H1 (cell line): ENCODE data around the gene ARHGAP4. TPM values are rescaled to one million over a fixed set of nuclear protein-coding genes. Genes with fewer than 3 reads are reported as not detected.

Experiments used
- CTCF ChIA-PET: fragments of 300-600 bp; sonication (Branson Sonifier 250); formaldehyde crosslinking; loops from one replicate; lab custom pipeline; 2021; ENCODE audit not compliant: partially characterized antibody; lab: Charles Lee
- POLR2A ChIA-PET: fragments of 300-600 bp; sonication (Branson Sonifier 250); formaldehyde crosslinking; loops from one replicate; lab custom pipeline; 2021; ENCODE audit warnings: inconsistent platforms; ENCODE audit not compliant: partially characterized antibody; lab: Charles Lee
- DNase-seq, 2 experiments: peaks; one replicate each; pipeline versions ENCODE4 v3.0.0 to v3.0.0-alpha.2; 2010 to 2022; ENCODE audit warnings: low spot score in 2 of 2, low read depth in 1 of 2, mixed read lengths in 1 of 2
- FAIRE-seq: peaks from 2 replicates; lab custom pipeline; 2011; peaks lifted over from hg19 to GRCh38; lab: Jason Lieb, UNC
- H2AFZ ChIP-seq: 2 replicates; pipeline ENCODE4 v1.8.1; 2012; ENCODE audit warnings: low read length, inconsistent platforms
- H2AK5ac ChIP-seq: 2 replicates; pipeline ENCODE4 v1.6.1; 2013; ENCODE audit warnings: low read depth, low read length
- H2BK120ac ChIP-seq: replicated peaks from 2 replicates; pipeline ENCODE3; 2013; ENCODE audit warnings: low read depth, low read length, inconsistent platforms
- H2BK12ac ChIP-seq: 2 replicates; pipeline ENCODE4 v1.6.1; 2013; ENCODE audit warnings: low read depth, low read length
- H2BK15ac ChIP-seq: 2 replicates; pipeline ENCODE4 v1.6.1; 2013; ENCODE audit warnings: low read length
- H2BK20ac ChIP-seq: 2 replicates; pipeline ENCODE4 v1.6.1; 2013; ENCODE audit warnings: low read length
- H2BK5ac ChIP-seq: 2 replicates; pipeline ENCODE4 v1.6.1; 2013; ENCODE audit warnings: low read depth, low read length
- H3K14ac ChIP-seq: 2 replicates; pipeline ENCODE4 v1.6.1; 2013; ENCODE audit warnings: inconsistent platforms; ENCODE audit not compliant: insufficient read length
- H3K18ac ChIP-seq: 2 replicates; pipeline ENCODE4 v1.6.1; 2013; ENCODE audit warnings: low read length; ENCODE audit errors: extremely low read depth
- H3K23ac ChIP-seq: 2 replicates; pipeline ENCODE4 v1.6.1; 2013; ENCODE audit warnings: inconsistent platforms; ENCODE audit not compliant: insufficient read length
- H3K23me2 ChIP-seq: 2 replicates; pipeline ENCODE4 v1.6.1; 2013; ENCODE audit warnings: low read depth, low read length
- H3K27ac ChIP-seq: 2 replicates; pipeline ENCODE4 v1.6.1; 2011; ENCODE audit warnings: low read depth, low read length, inconsistent platforms
- H3K27me3 ChIP-seq, 4 experiments: replicated peaks in 1 of 4; 1 replicate in 1 of 4; 2 replicates in 3 of 4; pipeline versions ENCODE4 v1.6.1 to v1.8.1; 2011 to 2013; ENCODE audit warnings: low read length in 3 of 4, mild to moderate bottlenecking in 3 of 4, inconsistent platforms in 2 of 4, mixed read lengths in 2 of 4, moderate library complexity in 1 of 4; ENCODE audit not compliant: control insufficient read depth in 3 of 4, insufficient read depth in 3 of 4; ENCODE audit errors: extremely low read depth in 1 of 4
- H3K36me3 ChIP-seq, 4 experiments: 2 replicates each; pipeline versions ENCODE4 v1.6.1 to v1.8.1; 2011 to 2013; ENCODE audit warnings: mild to moderate bottlenecking in 4 of 4, low read length in 3 of 4, moderate library complexity in 2 of 4, control low read depth in 1 of 4, inconsistent platforms in 1 of 4; ENCODE audit not compliant: insufficient read depth in 4 of 4, control insufficient read depth in 2 of 4
- H3K4ac ChIP-seq: replicated peaks from 2 replicates; pipeline ENCODE3; 2013; ENCODE audit warnings: low read length, low read depth, mixed read lengths, inconsistent platforms; ENCODE audit not compliant: insufficient read length
- H3K4me1 ChIP-seq, 4 experiments: replicated peaks in 1 of 4; 1 replicate in 1 of 4; 2 replicates in 3 of 4; pipeline versions ENCODE4 v1.6.1 to v1.8.1; 2011 to 2013; ENCODE audit warnings: low read length in 3 of 4, inconsistent platforms in 2 of 4, mixed read lengths in 1 of 4; ENCODE audit not compliant: insufficient read depth in 4 of 4, control insufficient read depth in 3 of 4
- H3K4me2 ChIP-seq, 2 experiments: 2 replicates each; pipeline versions ENCODE4 v1.6.1 to v1.8.1; 2011 to 2013; ENCODE audit warnings: low read depth in 2 of 2, low read length in 2 of 2, control low read depth in 1 of 2, inconsistent platforms in 1 of 2, mild to moderate bottlenecking in 1 of 2; ENCODE audit not compliant: insufficient read depth in 1 of 2
- H3K4me3 ChIP-seq, 4 experiments: fragments of 200-600, 300-600 bp in 1 of 4; sonication (generic), shearing (Covaris generic), sonication (Bioruptor Twin) in 1 of 4; 2 replicates each; pipeline versions ENCODE4 v1.5.1 to v1.8.1; 2011 to 2016; ENCODE audit warnings: low read length in 4 of 4, low read depth in 3 of 4, control low read depth in 2 of 4, inconsistent platforms in 2 of 4, mild to moderate bottlenecking in 2 of 4, mixed read lengths in 1 of 4, moderate library complexity in 1 of 4; ENCODE audit not compliant: insufficient read depth in 2 of 4; ENCODE audit errors: extremely low read depth in 1 of 4
- H3K56ac ChIP-seq: replicated peaks from 2 replicates; pipeline ENCODE3; 2013; ENCODE audit warnings: low read depth, mild to moderate bottlenecking, mixed read lengths, low read length, inconsistent platforms; ENCODE audit not compliant: insufficient read length
- H3K79me1 ChIP-seq: 2 replicates; pipeline ENCODE4 v1.6.1; 2013; ENCODE audit warnings: low read depth, low read length, control low read depth
- H3K79me2 ChIP-seq, 2 experiments: 2 replicates each; pipeline versions ENCODE4 v1.6.1 to v1.8.1; 2012 to 2013; ENCODE audit warnings: low read length in 2 of 2, mild to moderate bottlenecking in 2 of 2, inconsistent platforms in 1 of 2; ENCODE audit not compliant: insufficient read depth in 2 of 2, control insufficient read depth in 1 of 2
- H3K9ac ChIP-seq, 4 experiments: replicated peaks in 1 of 4; 1 replicate in 1 of 4; 2 replicates in 3 of 4; pipeline versions ENCODE4 v1.6.1 to v1.8.1; 2011 to 2013; ENCODE audit warnings: low read depth in 3 of 4, low read length in 3 of 4, control low read depth in 2 of 4, mild to moderate bottlenecking in 2 of 4, moderate library complexity in 2 of 4, inconsistent platforms in 1 of 4; ENCODE audit errors: extremely low read depth in 1 of 4
- H3K9me3 ChIP-seq, 2 experiments: 2 replicates each; pipeline versions ENCODE4 v1.6.1 to v1.8.1; 2012 to 2013; ENCODE audit warnings: mild to moderate bottlenecking in 2 of 2, moderate library complexity in 2 of 2, control low read depth in 1 of 2, inconsistent platforms in 1 of 2, low read depth in 1 of 2, low read length in 1 of 2, mixed read lengths in 1 of 2; ENCODE audit not compliant: insufficient read depth in 2 of 2
- H4K20me1 ChIP-seq, 2 experiments: replicated peaks in 1 of 2; 2 replicates each; pipeline versions ENCODE3 to v1.8.1; 2011 to 2013; ENCODE audit warnings: inconsistent platforms in 2 of 2, low read length in 2 of 2, mild to moderate bottlenecking in 1 of 2; ENCODE audit not compliant: insufficient read depth in 2 of 2, control insufficient read depth in 1 of 2
- H4K5ac ChIP-seq: 2 replicates; pipeline ENCODE4 v1.6.1; 2013; ENCODE audit warnings: low read length, low read depth, mixed read lengths, inconsistent platforms; ENCODE audit not compliant: insufficient read length
- H4K8ac ChIP-seq: 2 replicates; pipeline ENCODE4 v1.8.0; 2013; ENCODE audit warnings: mild to moderate bottlenecking, moderate library complexity, low read length, inconsistent platforms; ENCODE audit not compliant: insufficient read depth; ENCODE audit errors: extremely low read depth
- H4K91ac ChIP-seq: replicated peaks from 2 replicates; pipeline ENCODE3; 2013; ENCODE audit warnings: low read length, mixed read lengths, inconsistent platforms; ENCODE audit not compliant: insufficient read length
- E2F6 ChIP-seq: IDR thresholded peaks from 2 replicates; pipeline ENCODE4 v1.6.1; 2012; ENCODE audit warnings: inconsistent platforms
- FOSL1 ChIP-seq: IDR thresholded peaks from 2 replicates; pipeline ENCODE4 v1.6.1; 2011; ENCODE audit warnings: mild to moderate bottlenecking, low read depth, low read length, moderate library complexity; ENCODE audit not compliant: insufficient read depth
- HDAC2 ChIP-seq, 2 experiments: fragments of 300-600 bp in 1 of 2; sonication (generic) in 1 of 2; IDR thresholded peaks; 2 replicates each; pipeline ENCODE4 v1.6.1; 2011 to 2012; ENCODE audit warnings: low read depth in 2 of 2, low read length in 2 of 2, mild to moderate bottlenecking in 2 of 2, moderate library complexity in 2 of 2, borderline replicate concordance in 1 of 2, inconsistent platforms in 1 of 2
- MAX ChIP-seq: IDR thresholded peaks from 2 replicates; pipeline ENCODE4 v1.6.1; 2012; ENCODE audit warnings: inconsistent platforms
- WGBS, 2 experiments: shearing (Covaris generic) in 1 of 2; methylation state at CpG; one replicate each; pipeline versions ENCODE4 v1.1.6 to v1.1.7; 2013 to 2015; ENCODE audit warnings: low lambda C conversion rate in 2 of 2, mixed read lengths in 2 of 2, inconsistent platforms in 1 of 2, low coverage in 1 of 2, missing lambda C conversion rate in 1 of 2; ENCODE audit not compliant: insufficient replicate concordance in 2 of 2, insufficient coverage in 1 of 2, insufficient read length in 1 of 2; ENCODE audit errors: extremely low coverage in 1 of 2, missing lambda C conversion rate in 1 of 2; 5-methylcytosine and 5-hydroxymethylcytosine counted together
- polyA plus RNA-seq, 7 experiments: library from polyadenylated mRNA; depleted of rRNA in 3 of 7; stranded (reverse) in 5 of 7; unstranded in 2 of 7; fragments of >200 nt in 5 of 7; fragments of 200-250 nt in 2 of 7; gene quantifications; 1 replicate in 5 of 7; 2 replicates in 1 of 7; 4 replicates in 1 of 7; pipeline versions ENCODE4 v1.2.1 to v1.2.3, GENCODE V29; 2011 to 2013; ENCODE audit warnings: missing spikeins in 2 of 7, mixed read lengths in 2 of 7
- total RNA-seq: library from RNA; stranded (reverse); fragmentation: NEBNext Ultra II Directional; extraction: Animal tissue kit (Norgen Biotek cat#: 25700); gene quantifications from 2 replicates; pipeline ENCODE4 v1.2.1, GENCODE V29; 2021

ARHGAP4 gene
- total and polyA plus RNA-seq, 2 of the 8 experiments (the other 6 are each of a cell fraction or from before 2014, with no cell fraction given) = 23.9 to 26.0 TPM

DNA sequence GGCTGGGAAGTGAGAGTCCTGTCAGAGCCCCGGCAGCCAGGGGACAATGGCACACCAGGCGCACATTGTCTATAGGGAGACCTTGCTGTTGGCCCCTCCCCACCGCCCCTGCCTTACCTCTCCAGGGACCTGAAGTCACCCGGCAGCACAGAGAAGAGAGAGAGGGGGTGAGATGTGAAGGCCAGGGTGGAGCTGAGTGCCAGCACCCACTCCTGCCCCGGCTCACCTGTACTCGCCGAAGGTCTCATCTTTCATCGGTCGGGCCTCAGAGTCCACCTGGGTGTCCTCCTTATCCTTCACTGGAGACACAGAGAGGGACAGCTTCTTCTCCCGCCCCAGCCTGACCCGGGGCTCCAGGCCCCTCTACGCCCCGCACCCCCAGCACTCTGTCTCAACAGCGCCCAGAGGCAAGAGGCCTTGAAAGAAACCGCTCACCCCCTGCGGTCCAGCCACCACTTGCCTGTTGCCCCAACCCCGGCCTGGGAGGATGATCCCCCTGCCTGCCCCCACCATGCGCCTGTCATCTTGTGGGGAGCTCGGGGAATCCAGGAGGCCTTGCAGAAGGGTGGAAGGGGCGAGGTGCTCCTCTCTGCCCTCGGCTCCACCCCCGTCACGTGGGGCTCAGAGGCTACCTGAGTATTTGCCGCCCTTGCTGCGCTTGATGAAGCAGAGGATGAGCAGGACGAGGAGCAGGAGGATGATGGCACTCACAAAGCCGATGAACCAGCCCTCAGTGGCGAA is 62.6 kb downstream of the ARHGAP4 start:
- H3K27ac ChIP-seq = no peak overlapping the region
- peaks cover 0 to 11% (median under 1%) of the 10 kb centered on the region in 4 experiments; a peak in 1 of 8 replicates for H3K36me3 ChIP-seq
- CTCF ChIA-PET = interaction anchor here (0.6 to 1.7 kb wide), 4 partner anchors 8 to 103 kb away, joined by 3 to 4 read pairs (median 3); no protein-coding TSS in a partner anchor
- no peak overlapping the region for H2AFZ ChIP-seq
- H3K9ac ChIP-seq = no peak overlapping the region
- H3K23me2 ChIP-seq = no peaks in the 10 kb centered on the region
- H2BK12ac ChIP-seq = no peak overlapping the region
- FAIRE-seq = no peak
- no peak for DNase-seq
- 0 out of 2 replicates have a peak, but pooled peaks have one; percentile 16 for TF ChIP-seq MAX
- no peak for TF ChIP-seq HDAC2 (IDR thresholded peaks at IDR 0.05; ENCODE audit: borderline replicate concordance in 1 of 2, low read depth in 2 of 2, low read length in 2 of 2)
- no peak for TF ChIP-seq FOSL1
- peak; percentile 58; the same call in 1 of the 2 replicates for TF ChIP-seq E2F6
- no peak overlapping the region for H3K23ac ChIP-seq
- H3K27me3 ChIP-seq = no peaks in the 10 kb centered on the region
- WGBS, 2 experiments = 69% methylated on average over 13 of the region's 28 CpGs; no CpG with 5 or more reads in 1 of the 2 experiments
- no peak overlapping the region; the same call in 1 of the 2 replicates for H3K18ac ChIP-seq
- no peak overlapping the region for H4K8ac ChIP-seq
- no peaks in the 10 kb centered on the region for H3K9me3 ChIP-seq
- no peak overlapping the region for H4K91ac ChIP-seq
- no peak overlapping the region for H2BK5ac ChIP-seq
- H3K56ac ChIP-seq = no peak overlapping the region
- H2AK5ac ChIP-seq = no peak overlapping the region
- H4K20me1 ChIP-seq = no peaks in the 10 kb centered on the region
- H2BK15ac ChIP-seq = no peak overlapping the region
- no peaks in the 10 kb centered on the region for H3K79me1 ChIP-seq
- peaks cover 0 to 16% (median 0%) of the 10 kb centered on the region in 4 experiments; a peak in 3 of 7 replicates for H3K4me1 ChIP-seq
- H3K4ac ChIP-seq = no peak overlapping the region
- no peak overlapping the region for H4K5ac ChIP-seq
- no peaks in the 10 kb centered on the region for H3K79me2 ChIP-seq
- POLR2A ChIA-PET = interaction anchor here (0.8 to 1.4 kb wide), 6 partner anchors 10 to 58 kb away, joined by 3 to 4 read pairs (median 3); no protein-coding TSS in a partner anchor
- H3K4me2 ChIP-seq = 0 out of 4 replicates have a peak overlapping the region, but pooled peaks of 1 of the 2 experiments have one; percentile 14
- H3K14ac ChIP-seq = no peak overlapping the region
- H2BK20ac ChIP-seq = no peak overlapping the region
- no peak overlapping the region for H2BK120ac ChIP-seq
- no peak overlapping the region for H3K4me3 ChIP-seq
